ENCODE results near the gene B4GALNT3.

B4GALNT3 gene

GRCh38 chr12:559208-559905, 99.6 kb downstream of the B4GALNT3 start:
- CTCF ChIA-PET, result no interaction called here
- TF ChIP-seq ARNT (IDR thresholded peaks at IDR 0.05), result no peak
- TF ChIP-seq L3MBTL2 (conservative IDR thresholded peaks at IDR 0.05), result no peak
- no peak for TF ChIP-seq CTBP1 (IDR thresholded peaks at IDR 0.05; ENCODE audit: borderline replicate concordance)
- TF ChIP-seq SP1 (IDR thresholded peaks at IDR 0.05), result no peak
- no peak for TF ChIP-seq FOXK2 (IDR thresholded peaks at IDR 0.05)
- no peak for TF ChIP-seq FOXA1 (IDR thresholded peaks at IDR 0.05)
- TF ChIP-seq NFRKB (IDR thresholded peaks at IDR 0.05), result no peak
- no peak for TF ChIP-seq PKNOX1 (IDR thresholded peaks at IDR 0.05)
- no peak for TF ChIP-seq TARDBP (IDR thresholded peaks at IDR 0.05)
- no peak for TF ChIP-seq HDGF (IDR thresholded peaks at IDR 0.05; ENCODE audit: borderline replicate concordance)
- TF ChIP-seq ZNF384 (IDR thresholded peaks at IDR 0.05), result no peak
- no peak for TF ChIP-seq FOXM1 (IDR thresholded peaks at IDR 0.05; ENCODE audit: borderline replicate concordance)
- TF ChIP-seq SUZ12 (IDR thresholded peaks at IDR 0.05), result no peak
- no peak for TF ChIP-seq LEF1 (IDR thresholded peaks at IDR 0.05; ENCODE audit: borderline replicate concordance)
- TF ChIP-seq ELF4 (IDR thresholded peaks at IDR 0.05), result no peak
- TF ChIP-seq BHLHE40 (IDR thresholded peaks at IDR 0.05; ENCODE audit: borderline replicate concordance), result no peak
- POLR2A ChIA-PET, result no interaction called here

GRCh38 chr12:559906-560455, 100.2 kb downstream of the B4GALNT3 start:
- TF ChIP-seq SUZ12 (IDR thresholded peaks at IDR 0.05) (no peak), TARDBP (IDR thresholded peaks at IDR 0.05) (no peak), FOXM1 (IDR thresholded peaks at IDR 0.05; ENCODE audit: borderline replicate concordance) (no peak), SP1 (IDR thresholded peaks at IDR 0.05) (no peak), BHLHE40 (IDR thresholded peaks at IDR 0.05; ENCODE audit: borderline replicate concordance) (no peak), L3MBTL2 (conservative IDR thresholded peaks at IDR 0.05) (no peak), CTBP1 (IDR thresholded peaks at IDR 0.05; ENCODE audit: borderline replicate concordance) (no peak), NFRKB (IDR thresholded peaks at IDR 0.05) (no peak)
- DNase-seq (ENCODE audit: extremely low spot score), result no peak
- ChIA-PET CTCF (no interaction called here), POLR2A (no interaction called here)

More at GRCh38 chr12:559208-559905, 99.6 kb downstream of the B4GALNT3 start:
- DNase-seq (ENCODE audit: extremely low spot score), result no peak

GRCh38 chr12:560691-561390, 101.1 kb downstream of the B4GALNT3 start:
- DNase-seq (ENCODE audit: extremely low spot score), result no peak
- POLR2A ChIA-PET, result no interaction called here
- no peak for TF ChIP-seq LEF1 (IDR thresholded peaks at IDR 0.05; ENCODE audit: borderline replicate concordance)
- no peak for TF ChIP-seq FOXA1 (IDR thresholded peaks at IDR 0.05)
- TF ChIP-seq TARDBP (IDR thresholded peaks at IDR 0.05), result no peak
- TF ChIP-seq SUZ12 (IDR thresholded peaks at IDR 0.05), result no peak
- no peak for TF ChIP-seq L3MBTL2 (conservative IDR thresholded peaks at IDR 0.05)
- no peak for TF ChIP-seq ZNF384 (IDR thresholded peaks at IDR 0.05)
- TF ChIP-seq NFRKB (IDR thresholded peaks at IDR 0.05), result no peak
- CTCF ChIA-PET, result no interaction called here

- TF ChIP-seq FOXA1 (IDR thresholded peaks at IDR 0.05), result no peak
- no peak for TF ChIP-seq LEF1 (IDR thresholded peaks at IDR 0.05; ENCODE audit: borderline replicate concordance)
- TF ChIP-seq HDGF (IDR thresholded peaks at IDR 0.05; ENCODE audit: borderline replicate concordance), result no peak
- TF ChIP-seq L3MBTL2 (conservative IDR thresholded peaks at IDR 0.05), result no peak
- no peak for TF ChIP-seq SUZ12 (IDR thresholded peaks at IDR 0.05)
- TF ChIP-seq PKNOX1 (IDR thresholded peaks at IDR 0.05), result no peak
- TF ChIP-seq FOXM1 (IDR thresholded peaks at IDR 0.05; ENCODE audit: borderline replicate concordance), result no peak
- no peak for TF ChIP-seq BHLHE40 (IDR thresholded peaks at IDR 0.05; ENCODE audit: borderline replicate concordance)
- no peak for TF ChIP-seq ZNF384 (IDR thresholded peaks at IDR 0.05)
- no peak for TF ChIP-seq ARNT (IDR thresholded peaks at IDR 0.05)
- ChIA-PET CTCF (no interaction called here), POLR2A (no interaction called here)
- no peak for DNase-seq (ENCODE audit: extremely low spot score)
Observed at GRCh38 chr12:561391-561705, 101.6 kb downstream of the B4GALNT3 start.

- no peak for TF ChIP-seq NFRKB (IDR thresholded peaks at IDR 0.05)
- no peak for TF ChIP-seq FOXA1 (IDR thresholded peaks at IDR 0.05)
- TF ChIP-seq ARNT (IDR thresholded peaks at IDR 0.05), result no peak
- TF ChIP-seq LEF1 (IDR thresholded peaks at IDR 0.05; ENCODE audit: borderline replicate concordance), result no peak
- TF ChIP-seq CTBP1 (IDR thresholded peaks at IDR 0.05; ENCODE audit: borderline replicate concordance), result no peak
- TF ChIP-seq FOXK2 (IDR thresholded peaks at IDR 0.05), result no peak
- no peak for TF ChIP-seq ELF4 (IDR thresholded peaks at IDR 0.05)
- TF ChIP-seq PKNOX1 (IDR thresholded peaks at IDR 0.05), result no peak
- no peak for TF ChIP-seq FOXM1 (IDR thresholded peaks at IDR 0.05; ENCODE audit: borderline replicate concordance)
- no peak for TF ChIP-seq ZNF384 (IDR thresholded peaks at IDR 0.05)
- no peak for TF ChIP-seq BHLHE40 (IDR thresholded peaks at IDR 0.05; ENCODE audit: borderline replicate concordance)
- TF ChIP-seq SP1 (IDR thresholded peaks at IDR 0.05), result no peak
- no peak for TF ChIP-seq SUZ12 (IDR thresholded peaks at IDR 0.05)
- CTCF ChIA-PET, result no interaction called here
- POLR2A ChIA-PET, result no interaction called here
- no peak for DNase-seq (ENCODE audit: extremely low spot score)
Observed at GRCh38 chr12:561908-562593, 102.3 kb downstream of the B4GALNT3 start.
